Glomerular visceral epithelial cell (primary cell): ENCODE data around the gene ZNF202.
"Not testable (repeated sequence)": the region's sequence is repeated elsewhere in the genome, so short reads cannot be mapped to it uniquely, and the experiment has no call there.

Experiments
- DNase-seq: peaks from one replicate; pipeline ENCODE4 v3.0.0-alpha.2; 2016; ENCODE audit errors: extremely low spot score

The ZNF202 gene

DNA sequence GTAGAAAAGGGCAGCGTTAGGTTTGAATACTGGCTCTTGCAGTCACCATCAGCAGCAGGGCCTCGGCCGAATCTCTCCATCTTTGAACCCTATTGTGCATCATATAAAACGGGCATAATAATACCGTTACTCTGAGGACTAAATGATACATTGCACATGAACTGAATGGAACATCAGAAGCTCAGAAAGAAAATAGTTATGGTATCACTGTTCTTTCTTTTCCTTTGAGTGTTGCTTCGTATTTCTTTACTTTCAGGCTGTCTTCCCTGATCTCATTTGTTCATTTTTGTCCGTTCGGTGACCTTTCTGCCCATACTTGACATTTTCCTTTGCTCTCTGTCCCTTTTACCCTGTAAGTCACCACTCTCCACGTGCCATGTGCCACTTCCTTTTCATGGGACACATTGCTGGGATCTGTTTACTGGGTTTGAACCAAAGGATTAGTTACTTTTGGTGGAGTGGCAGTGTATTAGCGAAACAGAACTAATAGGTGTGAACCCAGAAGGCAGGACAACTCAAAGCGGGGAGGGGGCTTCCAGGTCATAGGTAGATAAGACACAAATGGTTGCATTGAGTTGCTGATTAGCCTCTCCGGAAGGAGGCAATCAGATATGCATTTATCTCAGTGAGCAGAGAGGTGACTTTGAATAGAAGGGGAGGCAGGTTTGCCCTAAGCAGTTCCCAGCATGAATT, 717 bp upstream of the ZNF202 start:
- DNase-seq, result no peak

DNA sequence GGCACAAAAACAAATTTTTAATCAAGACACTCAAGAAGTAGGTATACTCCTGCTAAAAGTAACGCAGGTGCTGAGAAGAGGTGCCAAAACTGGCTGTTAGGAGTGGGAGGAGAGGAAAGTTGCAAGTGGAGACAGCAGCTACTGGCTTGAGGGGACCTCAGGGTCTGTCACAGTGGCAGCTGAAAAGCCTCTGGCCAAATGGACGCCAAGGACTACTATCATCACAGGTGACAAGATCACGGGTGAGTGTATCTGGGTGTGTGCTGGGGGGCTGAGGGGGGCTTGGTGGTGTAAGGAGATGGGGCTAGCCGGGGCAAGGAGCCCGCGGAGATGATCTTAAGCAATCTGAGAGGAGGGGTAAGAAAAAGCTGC, 687 bp downstream of the ZNF202 start:
- DNase-seq, result no peak

DNA sequence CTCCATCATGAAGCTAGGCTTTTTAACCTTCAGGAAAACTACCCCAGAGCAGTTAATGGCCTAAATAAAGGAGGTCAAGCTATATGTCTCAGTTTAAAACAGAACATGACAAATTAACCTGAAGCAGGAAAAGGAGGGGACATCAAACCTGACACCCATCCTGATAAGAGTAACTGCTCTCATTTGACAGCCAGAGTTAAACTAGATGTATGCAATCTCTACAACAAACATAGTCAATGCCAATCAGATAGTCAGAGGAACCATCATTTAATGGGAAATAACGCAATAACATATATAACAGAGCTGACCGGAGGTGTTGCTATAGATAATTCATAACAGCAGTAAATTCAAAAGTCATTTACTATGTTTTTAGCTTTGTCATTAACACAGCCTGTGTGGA, 3.1 kb downstream of the ZNF202 start:
- DNase-seq, result no peak

DNA sequence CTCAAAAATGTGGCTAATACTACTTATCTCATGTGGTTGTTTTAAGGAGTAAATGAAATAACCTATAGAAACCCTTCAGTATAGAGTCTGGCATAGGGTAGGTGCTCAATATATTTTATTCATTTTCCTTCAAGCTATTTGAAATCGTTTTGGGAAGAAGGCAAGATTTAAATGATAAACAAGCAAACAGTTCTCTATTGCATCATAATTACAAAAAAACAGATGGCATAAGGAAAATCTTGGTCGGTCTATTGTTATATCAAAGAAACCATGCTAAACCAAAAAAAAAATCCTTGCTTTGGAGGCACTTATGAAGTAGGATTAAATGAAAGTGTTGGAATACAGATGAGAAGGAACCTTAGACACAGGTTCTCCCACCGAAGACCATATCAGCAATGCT, 4.7 kb downstream of the ZNF202 start:
- no peak for DNase-seq

DNA sequence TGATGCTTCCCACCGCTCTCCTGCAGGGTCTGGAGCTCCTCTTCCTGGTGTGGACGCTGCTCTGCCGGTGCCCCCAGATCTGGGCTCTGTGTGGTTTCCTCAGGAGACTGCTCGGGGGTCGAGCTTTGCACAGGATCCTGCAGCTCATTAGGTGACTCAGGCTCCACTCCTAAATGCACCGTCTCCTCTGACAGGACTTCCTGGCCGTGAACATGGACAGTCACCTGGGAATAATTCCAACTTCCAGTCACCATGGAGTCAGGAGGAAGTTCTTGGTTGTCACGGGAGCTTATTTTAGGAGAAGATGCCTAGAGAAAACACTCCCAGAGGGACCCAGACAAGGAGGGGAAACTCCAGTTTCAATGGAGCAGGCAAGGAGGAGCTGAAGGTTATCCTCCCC, 11.9 kb downstream of the ZNF202 start:
- DNase-seq, result no peak

DNA sequence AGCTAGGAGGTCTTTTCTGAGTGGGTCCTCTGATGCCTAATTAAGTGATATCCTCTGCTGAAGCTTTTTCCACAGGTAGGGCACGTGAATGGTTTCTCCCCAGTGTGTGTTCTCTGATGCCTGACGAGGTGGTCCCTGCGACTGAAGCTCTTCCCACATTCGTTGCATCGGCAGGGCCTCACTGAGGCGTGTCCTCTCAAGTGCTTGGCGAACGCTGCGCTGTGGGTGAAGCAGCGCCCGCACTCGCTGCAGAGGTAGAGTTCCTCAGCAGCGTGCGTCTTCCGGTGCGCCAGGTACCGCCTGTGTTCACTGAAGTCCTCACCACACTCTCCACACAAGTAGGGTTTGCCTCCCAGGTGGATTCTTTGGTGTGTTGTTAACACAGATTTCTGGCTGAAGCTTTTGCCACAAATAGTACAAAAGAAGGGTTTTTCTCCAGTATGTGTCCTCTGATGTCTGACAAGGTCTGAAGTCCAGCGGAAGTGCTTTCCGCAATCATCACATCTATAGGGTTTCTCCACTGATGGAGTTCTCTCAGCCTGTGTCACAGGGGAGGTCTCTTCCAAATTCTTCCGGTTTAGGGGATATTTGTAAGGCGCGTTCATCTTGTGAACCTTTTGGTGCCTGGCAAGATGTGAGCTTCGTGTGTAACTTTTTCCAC, 15.3 kb downstream of the ZNF202 start:
- DNase-seq, result no peak

DNA sequence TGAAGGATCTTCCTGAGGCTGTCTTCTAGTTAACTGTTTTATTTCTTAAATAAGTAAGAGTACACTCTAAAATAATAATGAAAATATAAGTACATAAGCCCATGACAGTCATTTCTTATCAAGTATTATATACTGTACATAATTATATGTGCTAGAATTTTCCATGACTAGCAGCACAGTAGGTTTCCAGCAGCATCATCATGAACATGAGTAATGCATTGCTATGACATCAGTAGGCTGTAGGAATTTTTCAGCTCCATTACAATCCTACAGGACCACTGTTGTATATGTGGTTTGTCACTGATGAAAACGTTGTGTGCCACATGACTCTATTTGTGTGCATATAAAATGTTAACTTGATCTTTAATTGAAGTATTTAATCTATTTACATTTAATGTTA, 22.0 kb downstream of the ZNF202 start:
- no peak for DNase-seq

DNA sequence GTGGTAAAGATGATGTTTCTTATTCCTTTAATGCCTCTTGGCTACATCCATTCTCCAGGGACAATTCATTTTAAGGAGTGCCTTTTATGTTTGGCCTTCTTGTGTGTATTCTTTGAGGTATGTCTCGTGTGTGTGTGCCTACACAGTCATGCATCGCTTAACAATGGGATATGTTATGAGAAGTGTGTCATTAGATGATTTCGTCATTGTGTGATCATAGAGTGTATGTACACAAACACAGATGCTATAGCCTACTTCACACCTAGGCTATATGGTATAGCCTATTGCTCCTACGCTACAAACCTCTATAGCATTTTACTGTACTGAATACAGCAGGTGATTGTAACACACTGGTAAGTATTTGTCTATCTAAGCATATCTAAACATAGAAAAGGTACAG, 23.0 kb downstream of the ZNF202 start:
- DNase-seq, result no peak

DNA sequence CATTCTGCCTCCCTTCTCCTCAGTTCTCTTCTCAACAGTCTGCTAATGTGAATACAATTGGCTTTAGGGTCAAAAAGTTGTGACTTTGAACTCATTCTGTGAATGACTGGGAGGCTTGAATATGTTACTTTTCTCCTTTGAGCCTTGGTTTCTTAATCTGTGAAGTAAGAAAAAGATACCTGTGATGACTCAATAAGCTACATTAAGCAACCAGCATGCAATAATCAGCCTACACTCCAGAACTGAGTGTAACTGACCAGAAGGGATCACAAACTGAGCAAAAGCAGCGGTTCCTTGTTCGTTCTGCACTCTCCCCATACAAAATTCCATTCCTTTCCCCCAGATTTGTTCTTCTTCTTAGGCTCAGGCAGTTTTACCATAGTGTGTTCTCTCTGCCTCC, 23.4 kb downstream of the ZNF202 start:
- no peak for DNase-seq

DNA sequence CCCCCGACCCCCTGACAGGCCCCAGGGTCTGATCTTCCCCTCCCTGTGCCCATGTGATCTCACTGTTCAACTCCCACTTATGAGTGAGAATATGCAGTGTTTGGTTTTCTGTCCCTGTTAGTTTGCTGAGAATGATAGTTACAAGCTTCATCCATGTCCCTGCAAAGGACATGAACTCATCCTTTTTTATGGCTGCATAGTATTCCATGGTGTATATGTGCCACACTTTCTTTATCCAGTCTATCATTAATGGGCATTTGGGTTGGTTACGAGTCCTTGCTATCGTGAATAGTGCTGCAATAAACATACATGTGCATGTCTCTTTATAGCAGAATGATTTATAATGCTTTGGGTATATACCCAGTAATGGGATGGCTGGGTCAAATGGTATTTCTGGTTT, 28.8 kb downstream of the ZNF202 start:
- DNase-seq, result not testable (repeated sequence)

DNA sequence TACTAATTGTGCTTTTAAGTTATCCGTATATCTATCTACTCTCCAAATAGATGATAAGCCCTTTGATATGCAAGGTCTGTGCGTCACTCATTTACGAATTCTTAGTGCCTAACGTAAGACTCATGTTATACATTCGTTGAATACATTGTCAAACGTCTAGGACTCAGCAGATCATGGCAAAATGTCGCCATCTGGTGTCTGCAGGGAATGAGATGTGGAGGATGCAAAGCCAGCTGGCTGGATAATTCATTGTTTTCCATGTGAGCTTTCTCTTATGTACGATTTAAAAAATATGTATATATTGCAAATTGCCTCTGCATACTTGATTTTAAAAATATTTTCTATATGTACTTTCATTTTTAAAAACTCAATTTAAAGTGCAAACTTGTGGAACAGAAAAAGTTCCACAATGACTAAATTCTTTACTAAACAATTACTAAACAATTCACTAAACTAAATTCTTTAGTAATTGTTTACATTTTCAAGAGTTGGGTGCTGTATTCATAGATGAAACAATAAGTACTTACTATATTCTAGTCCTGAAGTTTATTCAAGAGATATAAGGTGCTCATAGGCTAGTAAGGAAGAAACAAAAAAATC, 33.8 kb downstream of the ZNF202 start:
- peak; percentile 31 for DNase-seq

DNA sequence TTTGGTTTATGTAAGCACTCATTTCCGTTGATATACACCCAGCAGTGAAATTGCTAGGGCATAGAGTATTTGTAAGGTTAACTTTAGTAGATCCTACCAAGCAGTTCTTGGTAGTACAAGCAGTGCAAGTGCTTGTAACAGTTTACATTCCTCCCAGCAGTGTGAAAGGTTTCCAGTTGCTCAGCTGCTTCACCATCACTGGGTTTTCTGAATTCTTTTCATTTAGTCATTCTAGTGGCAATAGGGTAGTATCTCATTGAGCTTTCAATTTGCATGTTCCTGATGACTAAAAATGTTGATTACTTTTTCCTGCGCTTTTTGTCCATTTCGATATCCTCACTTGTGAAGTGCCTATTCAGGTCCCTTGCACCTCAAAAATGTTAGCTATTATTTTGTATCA, 34.3 kb downstream of the ZNF202 start:
- no peak for DNase-seq

DNA sequence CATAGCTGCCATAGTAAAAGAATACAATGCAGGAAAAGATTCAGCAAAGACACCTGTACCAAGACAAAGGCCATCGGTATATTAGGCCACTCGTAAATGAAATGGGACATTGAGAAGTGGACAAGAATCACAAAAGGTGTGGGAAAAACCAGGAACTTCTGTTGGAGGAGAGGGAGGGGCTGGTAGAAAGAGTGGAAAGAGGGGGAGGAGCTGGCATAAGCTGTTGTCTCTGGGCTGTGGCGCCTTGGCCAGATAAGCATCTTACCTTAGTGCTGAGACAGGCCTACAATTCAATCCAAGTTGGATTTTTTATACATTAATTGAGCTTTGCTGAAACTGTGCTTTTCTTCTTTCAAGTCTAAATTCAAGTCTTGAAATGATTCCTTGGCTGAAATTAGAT, 37.1 kb downstream of the ZNF202 start:
- no peak for DNase-seq

DNA sequence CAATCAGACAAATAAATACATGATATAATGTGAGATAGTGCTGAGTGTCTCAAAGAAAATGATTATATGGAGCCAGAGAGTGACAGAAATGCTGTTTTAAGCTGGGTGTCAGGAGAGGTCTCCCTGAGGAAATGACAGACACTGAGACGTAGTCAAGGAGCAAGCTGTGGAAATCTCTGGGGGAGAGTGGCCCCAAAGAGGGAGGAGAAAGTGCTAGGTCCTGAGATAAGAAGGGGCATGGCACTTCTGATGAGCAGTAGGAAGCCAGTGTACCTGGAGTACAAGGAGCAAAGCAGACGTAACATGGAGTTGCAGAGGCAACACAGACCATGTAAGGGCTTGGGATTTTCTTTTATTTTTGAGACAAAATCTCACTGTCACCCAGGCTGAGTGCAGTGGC, 38.8 kb downstream of the ZNF202 start:
- DNase-seq, result no peak

DNA sequence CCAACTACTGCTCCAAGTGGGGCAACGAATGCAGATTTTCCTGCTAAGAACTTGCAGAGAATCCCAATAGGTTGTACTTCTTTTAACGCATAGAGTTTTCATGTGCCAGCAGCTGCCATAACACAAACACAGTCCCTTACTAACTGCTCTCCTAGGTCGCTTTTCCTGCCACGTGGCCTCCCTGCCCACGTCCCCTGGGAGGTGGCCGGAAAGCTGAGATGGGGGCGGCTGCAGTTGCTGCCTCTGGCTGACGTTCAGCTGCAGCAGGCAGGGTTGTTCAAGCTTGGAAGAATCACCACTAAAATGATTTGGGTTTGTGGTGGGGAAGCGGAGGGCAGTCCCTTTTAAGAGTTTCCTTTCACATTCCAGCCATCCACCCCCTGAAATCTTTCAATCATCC, 39.3 kb downstream of the ZNF202 start:
- no peak for DNase-seq

DNA sequence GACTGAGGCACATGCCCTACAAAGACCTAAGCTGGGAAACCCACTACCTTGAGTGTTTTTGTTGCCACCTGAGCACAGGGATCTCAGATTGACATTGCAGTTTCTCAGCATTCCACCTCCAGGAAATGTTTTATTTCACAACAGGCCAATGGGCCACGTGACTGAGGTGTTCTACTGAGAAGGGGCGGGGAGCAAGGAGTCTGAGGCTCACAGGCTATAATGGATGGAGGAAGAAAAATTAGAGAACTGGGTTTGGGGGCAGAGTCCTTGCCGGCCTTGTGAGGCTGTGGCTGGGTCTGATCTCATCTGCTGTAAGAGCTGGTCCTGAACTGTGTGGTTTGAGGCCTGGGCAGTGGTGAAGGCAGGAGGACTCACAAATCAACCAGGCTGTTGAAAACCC, 40.7 kb downstream of the ZNF202 start:
- DNase-seq, result no peak

DNA sequence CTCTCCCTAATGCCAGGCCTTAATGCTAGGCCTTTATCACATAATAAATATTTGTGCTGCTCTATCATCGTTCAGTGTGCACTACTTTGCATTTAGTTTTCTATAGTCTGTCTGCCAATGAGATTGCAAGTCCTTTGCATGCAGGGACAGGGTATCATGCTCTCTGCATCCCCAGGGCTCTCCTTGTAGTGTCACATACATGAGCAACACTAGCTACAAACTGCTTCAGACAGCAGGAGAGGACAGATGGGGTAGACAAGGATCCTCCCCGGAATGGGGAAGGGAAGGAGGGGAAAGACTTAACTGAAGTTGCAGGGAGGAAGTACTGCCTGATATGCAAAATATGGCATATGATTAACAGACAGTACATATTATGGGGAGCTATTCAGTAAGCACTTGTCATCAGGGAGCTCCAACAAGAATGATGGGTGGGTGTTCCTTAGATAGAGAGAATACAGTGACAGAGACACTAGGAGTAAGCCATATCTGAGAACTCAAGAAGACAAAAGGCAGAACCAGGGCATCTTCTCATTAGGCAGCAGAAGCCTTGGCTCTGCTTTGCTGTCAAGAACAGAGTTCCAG, 42.8 kb downstream of the ZNF202 start:
- no peak for DNase-seq

DNA sequence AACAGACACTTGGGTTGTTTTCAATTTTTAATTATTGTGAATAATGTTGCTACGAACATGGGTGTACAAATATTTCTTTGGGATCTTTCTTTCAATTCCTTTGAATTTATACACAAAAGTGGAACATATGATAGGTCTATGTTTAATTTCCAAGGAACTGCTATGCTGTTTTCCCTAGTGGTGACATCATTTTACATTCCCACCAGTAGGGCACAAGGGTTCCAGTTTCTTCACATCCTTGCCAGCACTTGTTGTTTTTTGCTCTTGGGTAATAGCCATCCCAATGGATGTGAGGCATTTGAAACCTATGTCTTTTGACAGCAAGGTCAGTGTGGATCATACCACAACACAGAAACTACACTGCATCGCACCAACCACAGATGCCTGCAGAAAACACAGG, 45.3 kb downstream of the ZNF202 start:
- DNase-seq, result no peak

DNA sequence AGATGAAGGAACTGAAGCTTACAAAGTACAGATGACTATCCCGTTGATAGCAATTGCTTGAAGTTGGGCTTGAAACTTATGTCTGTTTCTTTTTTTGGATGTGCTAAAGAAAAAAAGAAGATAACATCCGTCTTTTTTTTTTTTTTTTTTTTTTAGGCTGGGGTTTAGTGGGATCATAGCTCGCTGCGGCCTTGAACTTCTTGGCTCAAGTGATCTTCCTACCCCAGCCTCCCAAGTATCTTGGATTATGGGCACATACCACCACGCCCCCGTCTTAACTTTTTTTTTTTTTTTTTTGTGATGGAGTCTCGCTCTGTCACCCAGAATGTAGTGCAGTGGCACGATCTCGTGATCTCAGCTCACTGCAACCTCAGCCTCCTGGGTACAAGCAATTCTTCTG, 46.2 kb downstream of the ZNF202 start:
- DNase-seq, result no peak

DNA sequence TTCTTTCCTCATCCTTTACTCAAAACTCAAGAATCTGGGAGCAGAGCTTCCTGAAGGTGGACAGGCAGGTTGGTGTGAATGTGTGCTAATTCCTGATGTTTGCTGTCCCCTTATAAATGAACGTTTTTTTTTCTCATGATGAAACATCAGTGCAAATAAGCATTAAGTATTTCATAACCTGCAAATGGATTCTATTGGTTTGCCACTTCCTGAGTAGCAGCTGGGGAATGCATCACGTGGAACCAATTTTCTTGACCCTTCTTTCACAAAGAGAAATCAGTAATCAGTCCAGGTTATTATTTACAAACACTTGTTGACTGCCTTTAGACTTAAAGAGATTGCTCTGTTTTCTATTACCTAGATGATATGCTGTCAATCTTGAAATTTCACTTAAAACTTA, 46.9 kb downstream of the ZNF202 start:
- no peak for DNase-seq

DNA sequence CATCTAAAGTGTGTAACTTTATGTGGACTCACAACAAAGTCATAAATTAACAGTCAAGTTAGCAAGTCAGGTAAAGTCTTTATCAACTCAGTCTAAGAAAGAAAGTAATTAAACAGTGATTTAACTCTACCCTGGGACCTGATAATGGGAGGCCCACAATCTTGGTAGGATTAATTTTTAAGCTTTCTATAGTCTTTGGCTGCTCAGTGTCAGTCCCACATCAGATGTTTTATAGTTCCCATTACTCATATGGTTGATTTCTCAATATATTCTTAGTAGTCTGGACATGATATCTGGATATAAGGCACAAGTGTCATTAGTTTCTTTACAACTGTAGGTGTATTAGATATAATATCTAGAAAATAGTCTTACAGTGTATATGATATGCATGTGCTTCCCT, 48.5 kb downstream of the ZNF202 start:
- no peak for DNase-seq

DNA sequence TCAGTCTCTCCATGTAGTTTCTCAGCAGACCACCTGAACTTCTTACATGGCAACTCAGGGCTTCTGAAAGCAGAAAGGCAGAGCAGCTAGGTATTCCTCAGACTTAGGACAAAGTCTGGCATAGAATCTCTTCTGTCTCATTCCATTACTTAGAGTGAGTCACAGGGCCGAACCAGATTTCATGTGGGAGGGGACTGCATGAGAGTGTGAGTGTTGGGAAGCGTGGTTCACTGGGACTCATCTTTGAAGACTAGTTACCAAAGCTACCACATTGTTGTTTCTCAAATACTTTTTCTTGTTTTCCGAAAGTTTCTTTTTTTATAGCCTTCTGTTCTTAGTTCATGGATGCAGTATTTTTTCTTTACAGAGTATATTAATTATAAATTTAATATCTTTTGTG, 51.0 kb downstream of the ZNF202 start:
- DNase-seq, result no peak

DNA sequence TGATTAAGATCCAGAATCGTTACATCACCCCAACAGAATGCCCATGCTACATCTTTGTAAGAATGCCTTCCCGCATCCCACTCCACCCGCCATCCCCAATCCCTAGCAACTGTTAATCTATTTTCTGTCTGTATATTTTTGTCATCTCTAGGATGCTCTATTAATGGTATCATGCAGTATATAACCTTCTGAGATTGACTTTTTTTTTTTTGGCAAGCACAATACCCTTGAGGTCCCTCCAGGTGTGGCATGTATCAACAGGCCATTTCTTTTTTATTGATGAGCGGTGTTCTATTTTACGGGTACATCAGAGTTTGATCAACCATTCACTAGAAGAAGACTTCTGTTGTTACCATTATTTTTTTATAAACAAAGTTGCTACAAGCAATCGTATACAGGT, 56.9 kb downstream of the ZNF202 start:
- no peak for DNase-seq
